ENCODE results near the gene EREG. TPM values are rescaled to one million over a fixed set of nuclear protein-coding genes. Genes with fewer than 3 reads are reported as not detected.

The EREG gene
- total and polyA plus RNA-seq, 9 of the 15 experiments (the other 6 are each of a cell fraction or from before 2014, with no cell fraction given), result 0.97 to 7.3 (median 2.5) TPM

- Histone ChIP-seq H3K79me2 (ENCODE audit: control insufficient read depth, insufficient read depth, low read length) (no peaks in the 10 kb centered on the region), H3K27ac (ENCODE audit: extremely low read depth, low read depth, low read length) (no peak overlapping the region), H3K4me1 (replicated peaks in 1 of 2; ENCODE audit: control insufficient read depth in 2 of 2, insufficient read depth in 2 of 2, low read length in 2 of 2) (peaks cover 0 to 11% of the 10 kb centered on the region in 2 experiments; a peak in 2 of 5 replicates), H3K4me2 (ENCODE audit: insufficient read depth, low read length) (no peak overlapping the region), H2AFZ (ENCODE audit: low read depth, low read length) (peak overlapping the region; percentile 81; the same call in 1 of the 2 replicates), H4K20me1 (replicated peaks; ENCODE audit: control insufficient read depth, insufficient read depth, low read length) (no peaks in the 10 kb centered on the region), H3K9me3 (replicated peaks; ENCODE audit: control insufficient read depth, insufficient read depth, low read depth, low read length) (no peaks in the 10 kb centered on the region), H3K9ac (ENCODE audit: insufficient read depth in 1 of 2, low read depth in 2 of 2, low read length in 2 of 2) (no peak overlapping the region), H3K36me3 (ENCODE audit: control insufficient read depth, insufficient read depth, low read length) (no peaks in the 10 kb centered on the region), H3K9me1 (ENCODE audit: control insufficient read depth, insufficient read depth, low read length) (no peaks in the 10 kb centered on the region), H3K27me3 (ENCODE audit: control insufficient read depth in 2 of 2, insufficient read depth in 2 of 2, low read length in 2 of 2) (no peaks in the 10 kb centered on the region), H3K4me3 (no peak overlapping the region)
- intact Hi-C loops (cut with micrococcal nuclease) (loop anchor here (5.0 kb wide), 1 partner anchor 189 kb away; no protein-coding TSS in a partner anchor), in situ Hi-C loops (cut with MboI) (no loop called here)
- ChIA-PET CTCF (ENCODE audit: low intra/inter-chr PET ratio) (no interaction called here), POLR2A (no interaction called here)
- WGBS (ENCODE audit: insufficient coverage, low coverage, missing lambda C conversion rate), result 27% methylated on average over 2 of the region's 2 CpGs
- TF ChIP-seq HES1 (IDR thresholded peaks at IDR 0.05; ENCODE audit: low read depth) (no peak), SRF (CRISPR knock-in tag; IDR thresholded peaks at IDR 0.05) (no peak), NFYB (IDR thresholded peaks at IDR 0.05; ENCODE audit: extremely low read depth, insufficient read length) (no peak), NCOA1 (IDR thresholded peaks at IDR 0.05; ENCODE audit: low read depth) (no peak), ASH1L (IDR thresholded peaks at IDR 0.05; ENCODE audit: borderline replicate concordance, low read depth, partially characterized antibody) (no peak), ERF (CRISPR knock-in tag; IDR thresholded peaks at IDR 0.05) (no peak)
- BruUV-seq (replicated peaks), result no TSS peak
- FAIRE-seq (no peak), DNase-seq (ENCODE audit: extremely low read depth in 1 of 4, low spot score in 3 of 4) (no peak), ATAC-seq (no peak)
Observed at GRCh38 chr4:74433043-74433442, 68.1 kb downstream of the EREG start.

All from K562 (cell line).